Kidney epithelial cell (primary cell): Measurements from ENCODE around the gene CFAP141. TPM values are rescaled to one million over a fixed set of nuclear protein-coding genes. Genes with fewer than 3 reads are reported as not detected.

Experiments used
- DNase-seq: peaks from one replicate; pipeline ENCODE4 v3.0.0-alpha.2; 2010; ENCODE audit warnings: low read depth
- H3K27me3 ChIP-seq: 2 replicates; pipeline ENCODE4 v1.6.0; 2011; ENCODE audit warnings: low read length; ENCODE audit not compliant: control insufficient read depth, insufficient read depth
- H3K36me3 ChIP-seq: 2 replicates; pipeline ENCODE4 v1.5.1; 2011; ENCODE audit warnings: low read length; ENCODE audit not compliant: control insufficient read depth, insufficient read depth
- H3K4me3 ChIP-seq: 2 replicates; pipeline ENCODE4 v1.5.1; 2011; ENCODE audit warnings: low read depth, mild to moderate bottlenecking, control low read depth, low read length
- total RNA-seq: library from RNA; depleted of rRNA; stranded (reverse); fragments of >200 nt; gene quantifications from 2 replicates; pipeline ENCODE4 v1.2.3, GENCODE V29; 2015
- TF ChIP-seq, protein P1 (sequence below): IDR thresholded peaks from 2 replicates; pipeline ENCODE4 v1.5.1; 2011; ENCODE audit warnings: mild to moderate bottlenecking, moderate library complexity, low read length, control low read depth, inconsistent platforms; ENCODE audit not compliant: insufficient read depth, poor library complexity, severe bottlenecking

CFAP141 gene
- total RNA-seq = not detected in 2 replicates

DNA sequence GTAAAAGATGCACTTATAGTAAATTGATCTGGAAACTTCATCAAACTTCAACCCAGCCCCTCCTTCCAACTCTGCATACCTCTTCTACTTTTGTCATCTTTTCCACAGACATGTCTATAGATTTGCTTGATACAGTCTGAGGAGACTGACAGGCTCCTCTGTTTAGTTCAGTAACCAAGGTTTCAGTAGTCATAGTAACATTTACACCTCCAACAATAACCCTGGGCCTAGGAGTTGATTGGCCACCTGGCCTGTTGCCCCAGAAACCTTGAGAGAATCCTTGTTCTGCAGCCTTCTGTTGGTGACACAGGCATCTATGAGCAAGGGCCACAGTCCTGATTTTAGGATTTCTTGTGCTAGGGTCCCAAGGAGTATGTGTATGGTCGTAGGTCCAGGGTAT, at the start of gene CFAP141:
CFAP141 (minus strand) TSS at position 138 of the 400 bp plus-strand sequence; CDS start at position 112, 26 bp downstream.
- Histone ChIP-seq H3K4me3 (no peak within 1 kb of the TSS), H3K36me3 (peaks cover 4% of the 10 kb centered on the region), H3K27me3 (no peaks in the 10 kb centered on the region)
- TF ChIP-seq, protein P1, sequence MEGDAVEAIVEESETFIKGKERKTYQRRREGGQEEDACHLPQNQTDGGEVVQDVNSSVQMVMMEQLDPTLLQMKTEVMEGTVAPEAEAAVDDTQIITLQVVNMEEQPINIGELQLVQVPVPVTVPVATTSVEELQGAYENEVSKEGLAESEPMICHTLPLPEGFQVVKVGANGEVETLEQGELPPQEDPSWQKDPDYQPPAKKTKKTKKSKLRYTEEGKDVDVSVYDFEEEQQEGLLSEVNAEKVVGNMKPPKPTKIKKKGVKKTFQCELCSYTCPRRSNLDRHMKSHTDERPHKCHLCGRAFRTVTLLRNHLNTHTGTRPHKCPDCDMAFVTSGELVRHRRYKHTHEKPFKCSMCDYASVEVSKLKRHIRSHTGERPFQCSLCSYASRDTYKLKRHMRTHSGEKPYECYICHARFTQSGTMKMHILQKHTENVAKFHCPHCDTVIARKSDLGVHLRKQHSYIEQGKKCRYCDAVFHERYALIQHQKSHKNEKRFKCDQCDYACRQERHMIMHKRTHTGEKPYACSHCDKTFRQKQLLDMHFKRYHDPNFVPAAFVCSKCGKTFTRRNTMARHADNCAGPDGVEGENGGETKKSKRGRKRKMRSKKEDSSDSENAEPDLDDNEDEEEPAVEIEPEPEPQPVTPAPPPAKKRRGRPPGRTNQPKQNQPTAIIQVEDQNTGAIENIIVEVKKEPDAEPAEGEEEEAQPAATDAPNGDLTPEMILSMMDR = no peak
- no peak for DNase-seq

DNA sequence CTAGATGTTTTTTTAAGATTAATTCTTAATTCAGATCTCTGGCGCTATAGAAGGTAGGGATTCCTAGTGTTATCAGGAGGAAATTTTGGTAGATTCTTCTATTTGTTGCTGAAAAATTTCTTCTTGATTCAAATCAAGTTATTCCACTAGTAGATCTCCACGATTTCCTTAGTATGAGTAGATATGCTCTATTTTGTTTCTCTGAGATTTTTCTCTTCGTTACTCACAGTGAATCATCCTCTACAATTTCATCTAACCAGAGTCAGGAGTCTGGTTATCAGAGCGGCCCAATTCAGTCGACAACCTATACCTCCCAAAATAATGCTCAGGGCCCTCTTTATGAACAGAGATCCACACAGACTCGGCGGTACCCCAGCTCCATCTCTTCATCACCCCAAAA, 47.5 kb upstream of the CFAP141 start:
- H3K36me3 ChIP-seq = peaks cover 8% of the 10 kb centered on the region
- no peak overlapping the region for H3K4me3 ChIP-seq
- H3K27me3 ChIP-seq = no peaks in the 10 kb centered on the region
- no peak for DNase-seq
- TF ChIP-seq, protein P1 = no peak

DNA sequence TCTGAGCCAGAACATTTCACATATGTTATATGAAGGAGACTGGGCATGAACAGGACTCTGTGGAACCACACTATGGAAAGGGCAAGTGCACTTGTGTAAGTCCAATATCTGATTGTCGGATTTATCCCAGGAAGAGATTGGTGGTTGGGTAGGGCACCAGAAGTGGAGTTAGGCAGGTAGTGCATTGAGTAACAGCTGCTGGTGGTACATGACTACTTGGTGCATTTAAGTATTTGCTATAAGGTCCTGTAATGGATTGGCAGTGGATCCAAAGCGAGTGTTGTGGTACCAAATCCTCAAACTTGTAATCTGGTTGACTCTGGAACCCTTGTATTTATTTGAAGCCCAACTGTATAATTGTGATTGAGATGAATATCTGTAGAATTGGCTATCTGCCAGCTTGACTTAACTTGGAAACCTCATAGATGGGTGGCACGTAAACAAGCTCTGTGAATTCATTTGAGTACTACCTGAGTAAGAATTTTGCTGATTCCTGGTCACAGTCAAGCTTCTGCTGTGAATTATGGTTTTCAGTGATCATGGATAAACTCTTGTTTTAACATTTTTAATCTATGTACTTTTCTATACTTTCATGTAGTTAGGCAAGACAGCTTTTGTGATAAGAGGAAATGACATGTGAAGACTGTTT, 35.7 kb upstream of the CFAP141 start:
- no peaks in the 10 kb centered on the region for H3K27me3 ChIP-seq
- peaks cover 1% of the 10 kb centered on the region for H3K36me3 ChIP-seq
- no peak for DNase-seq
- H3K4me3 ChIP-seq = no peak overlapping the region
- TF ChIP-seq, protein P1 = no peak

DNA sequence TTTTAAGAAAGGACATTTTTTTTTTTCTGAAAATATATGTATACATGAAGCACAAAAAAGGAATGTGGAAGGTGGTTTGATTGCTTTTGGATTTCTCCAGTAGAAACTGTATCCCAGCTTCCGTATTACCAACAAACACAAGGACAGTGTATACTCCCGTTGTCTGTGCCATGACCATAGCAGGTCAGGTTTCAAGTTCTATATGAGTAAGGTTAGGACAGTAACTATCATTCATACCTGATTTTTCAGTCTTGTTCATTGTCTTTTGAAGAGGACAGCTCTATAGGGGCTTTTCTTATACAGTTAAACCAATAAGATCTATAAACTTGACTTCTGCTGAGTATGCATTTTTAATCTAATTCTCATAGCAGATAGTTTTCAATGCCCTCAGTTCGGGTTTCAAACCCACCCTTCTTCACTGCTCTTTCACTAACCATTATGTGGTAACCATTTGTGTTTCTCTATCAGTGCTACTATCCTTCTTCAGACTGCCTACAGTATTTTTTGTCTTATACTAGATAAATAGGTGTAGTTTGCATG, 34.2 kb upstream of the CFAP141 start:
- TF ChIP-seq, protein P1 = no peak
- no peak for DNase-seq

DNA sequence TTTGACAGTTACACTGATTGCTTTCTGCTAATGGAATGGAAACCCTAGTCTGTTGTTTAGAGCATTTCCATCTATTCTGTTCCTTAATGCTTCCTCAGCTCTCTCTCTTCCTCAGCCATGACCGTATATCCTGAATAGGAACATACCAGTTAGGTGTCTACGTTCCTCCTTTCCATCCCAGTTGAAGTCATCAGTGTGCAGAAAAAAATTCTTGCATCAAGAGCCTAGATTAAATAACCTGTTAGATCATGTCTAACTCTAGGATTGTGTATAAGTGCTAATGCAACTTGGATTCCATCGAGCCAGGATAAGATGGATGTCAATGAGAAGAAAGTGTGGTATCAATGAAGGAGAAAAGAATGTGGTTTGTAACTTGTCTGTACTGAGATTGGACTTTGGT, 33.4 kb upstream of the CFAP141 start:
- Histone ChIP-seq H3K27me3 (no peaks in the 10 kb centered on the region), H3K4me3 (no peak overlapping the region), H3K36me3 (peaks cover 3% of the 10 kb centered on the region)
- TF ChIP-seq, protein P1 = no peak
- DNase-seq = no peak

More for the DNA sequence above, 34.2 kb upstream of the CFAP141 start:
- no peak overlapping the region for H3K4me3 ChIP-seq
- H3K27me3 ChIP-seq = no peaks in the 10 kb centered on the region
- H3K36me3 ChIP-seq = peaks cover 2% of the 10 kb centered on the region
